GM12892 (cell line): ENCODE measurements around the gene CEP104.

Experiments used
- POLR2A ChIP-seq: IDR thresholded peaks from 2 replicates; pipeline ENCODE4 v1.6.1; 2011; ENCODE audit warnings: low read depth, low read length, control low read depth
- TAF1 ChIP-seq: IDR thresholded peaks from 2 replicates; pipeline ENCODE4 v1.6.1; 2011; ENCODE audit warnings: low read depth, mild to moderate bottlenecking, control low read depth, low read length, borderline replicate concordance

DNA sequence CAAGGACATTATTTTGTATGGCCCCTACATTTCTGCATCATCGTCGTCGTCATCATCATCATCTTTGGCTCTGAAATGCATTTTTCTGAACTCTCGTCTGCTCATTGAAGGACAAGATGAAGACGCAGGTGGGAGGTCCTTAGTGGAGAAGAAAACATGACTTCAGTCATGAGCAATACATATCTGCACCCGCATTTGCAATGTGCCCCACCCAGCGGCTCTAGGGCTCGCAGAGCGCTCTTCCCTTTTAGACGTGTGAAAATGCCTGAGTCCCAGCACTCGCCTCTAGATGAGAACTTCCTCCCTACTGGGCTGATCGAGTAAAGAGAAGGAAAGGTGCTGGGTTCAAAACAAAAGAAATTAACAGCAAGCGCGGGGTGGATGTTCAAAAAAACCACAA, 32.9 kb upstream of the CEP104 start:
- TF ChIP-seq POLR2A (no peak), TAF1 (no peak)
